GM21825 (cell line): ENCODE measurements around the gene GPS2.
A peak's percentile ranks its signal among the peaks of the same experiment; 100 is the strongest.

ENCODE experiments used
- ATAC-seq: cut with Tn5 transposase; IDR thresholded peaks from one replicate; pipeline ENCODE4 v1.9.1; 2021; ENCODE audit warnings: mild to moderate bottlenecking, moderate library complexity; ENCODE audit not compliant: unreplicated experiment

GPS2 gene, protein sequence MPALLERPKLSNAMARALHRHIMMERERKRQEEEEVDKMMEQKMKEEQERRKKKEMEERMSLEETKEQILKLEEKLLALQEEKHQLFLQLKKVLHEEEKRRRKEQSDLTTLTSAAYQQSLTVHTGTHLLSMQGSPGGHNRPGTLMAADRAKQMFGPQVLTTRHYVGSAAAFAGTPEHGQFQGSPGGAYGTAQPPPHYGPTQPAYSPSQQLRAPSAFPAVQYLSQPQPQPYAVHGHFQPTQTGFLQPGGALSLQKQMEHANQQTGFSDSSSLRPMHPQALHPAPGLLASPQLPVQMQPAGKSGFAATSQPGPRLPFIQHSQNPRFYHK

DNA sequence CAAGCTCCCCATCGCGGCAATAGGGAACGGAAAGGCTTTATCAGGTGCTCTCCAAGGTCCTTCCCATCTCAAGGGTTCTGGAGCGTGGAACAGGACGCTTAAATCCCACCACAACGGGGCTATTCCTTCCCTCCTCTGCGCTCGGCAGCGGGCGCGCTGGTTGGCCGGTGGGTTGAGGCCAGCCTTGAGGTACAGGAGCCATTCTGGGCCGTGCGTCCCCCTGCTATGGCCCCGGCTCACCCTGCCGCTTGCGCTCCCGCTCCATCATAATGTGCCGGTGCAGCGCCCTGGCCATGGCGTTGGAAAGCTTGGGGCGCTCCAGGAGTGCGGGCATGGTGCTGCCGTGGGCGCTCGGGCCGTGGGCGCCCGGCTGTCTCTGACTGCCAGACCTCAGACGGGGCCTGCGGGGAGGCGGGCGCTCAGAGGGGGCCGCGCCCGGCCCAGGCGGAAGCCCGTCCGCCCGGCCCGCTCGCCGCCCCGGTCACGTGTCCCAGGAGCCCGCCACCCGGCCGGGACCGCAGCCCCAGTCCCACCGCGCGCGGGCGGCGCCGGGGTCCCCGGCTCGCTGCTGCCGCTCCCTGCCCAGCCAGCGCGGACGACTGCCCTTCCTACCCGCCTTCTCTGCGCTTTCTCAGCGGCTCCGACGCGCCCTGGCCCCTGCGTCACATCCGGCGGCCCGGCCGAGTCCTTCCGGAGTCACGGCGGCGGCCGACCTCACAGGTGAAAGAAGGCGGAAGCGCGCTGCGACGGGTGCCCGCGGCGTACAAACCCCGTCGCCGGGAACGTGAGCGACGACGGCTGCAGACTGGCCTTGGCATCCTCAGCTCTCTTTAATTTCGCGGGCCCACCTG is at the start of gene GPS2:
Gene GPS2, minus strand, starts transcription at position 642 of the 851 bp plus-strand sequence. Its CDS starts 308 bp downstream, at position 334.
- peak; percentile 68 for ATAC-seq

DNA sequence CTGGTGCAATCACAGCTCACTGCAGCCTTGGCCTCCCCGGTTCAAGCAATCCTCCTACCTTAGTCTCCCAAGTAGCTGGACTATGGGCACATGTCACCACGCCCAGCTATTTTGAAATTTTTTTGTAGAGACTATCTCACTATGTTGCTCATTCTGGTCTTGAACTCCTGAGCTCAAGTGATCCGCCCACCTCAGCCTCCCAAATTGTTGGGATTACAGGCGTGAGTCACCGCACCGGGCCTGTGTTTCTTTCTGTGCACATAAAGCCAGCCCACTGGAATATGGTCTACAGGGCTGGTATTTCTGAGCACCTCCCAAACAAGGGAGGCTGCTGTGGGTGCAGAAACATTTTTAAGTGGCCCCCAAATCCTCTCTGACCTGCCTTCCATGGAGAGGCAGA is 48.2 kb upstream of the GPS2 start:
- no peak for ATAC-seq

DNA sequence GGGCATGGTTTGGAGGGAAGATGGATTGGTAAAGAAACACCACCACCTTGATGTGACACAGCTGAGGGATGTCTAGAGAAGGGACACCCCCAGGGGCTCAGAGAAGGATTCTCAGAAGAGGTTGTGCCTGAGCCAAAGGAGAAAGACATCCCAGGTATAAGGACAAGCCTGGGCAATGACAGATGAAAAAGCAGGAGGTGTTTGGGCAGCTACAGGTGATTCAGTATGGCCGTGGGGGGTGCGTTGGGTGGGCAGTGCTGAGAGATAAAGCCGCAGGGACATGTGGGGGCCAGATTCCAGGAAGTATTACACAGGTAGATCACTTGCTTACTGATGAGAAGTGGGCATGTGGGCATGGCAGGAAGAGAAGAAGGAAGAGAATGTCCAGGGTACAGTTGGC is 46.7 kb upstream of the GPS2 start:
- no peak for ATAC-seq

DNA sequence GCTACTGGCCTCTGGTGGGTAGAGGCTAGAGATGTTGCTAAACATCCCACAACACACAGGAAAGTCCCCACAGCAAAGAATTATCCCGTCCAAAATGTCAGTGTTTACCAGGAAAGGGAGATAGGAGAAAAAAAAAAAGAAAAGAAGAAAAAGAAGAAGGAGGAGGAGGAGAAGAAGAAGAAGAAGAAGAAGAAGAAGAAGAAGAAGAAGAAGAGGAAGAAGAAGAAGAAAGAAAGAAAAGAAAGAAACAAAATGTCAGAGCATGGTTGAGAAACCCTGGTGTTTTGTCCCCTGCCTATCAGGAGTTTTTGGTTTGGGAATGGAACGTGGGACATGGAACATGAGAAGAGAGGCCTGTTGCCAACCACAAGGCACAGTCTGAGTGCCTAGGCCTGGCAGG is 42.2 kb upstream of the GPS2 start:
- no peak for ATAC-seq

DNA sequence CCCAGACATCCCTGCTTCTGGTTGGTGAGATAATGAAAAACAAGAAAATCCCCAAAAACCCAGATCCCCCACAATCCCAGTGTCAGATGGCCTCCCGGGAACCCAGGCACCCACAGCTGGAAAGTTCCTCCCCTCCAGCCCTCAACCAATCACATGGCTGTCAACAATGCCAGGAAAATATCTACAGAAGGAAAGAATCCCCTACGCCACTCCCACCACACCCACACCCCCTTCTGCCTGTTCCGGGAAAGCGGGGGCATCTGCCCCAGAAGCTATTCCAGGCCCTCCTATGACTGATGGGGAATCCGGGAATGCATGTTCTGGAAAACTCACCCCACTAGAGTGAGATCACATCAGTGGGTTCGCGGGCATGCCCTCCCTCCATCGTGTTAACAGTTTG is 41.6 kb upstream of the GPS2 start:
- ATAC-seq = no peak

DNA sequence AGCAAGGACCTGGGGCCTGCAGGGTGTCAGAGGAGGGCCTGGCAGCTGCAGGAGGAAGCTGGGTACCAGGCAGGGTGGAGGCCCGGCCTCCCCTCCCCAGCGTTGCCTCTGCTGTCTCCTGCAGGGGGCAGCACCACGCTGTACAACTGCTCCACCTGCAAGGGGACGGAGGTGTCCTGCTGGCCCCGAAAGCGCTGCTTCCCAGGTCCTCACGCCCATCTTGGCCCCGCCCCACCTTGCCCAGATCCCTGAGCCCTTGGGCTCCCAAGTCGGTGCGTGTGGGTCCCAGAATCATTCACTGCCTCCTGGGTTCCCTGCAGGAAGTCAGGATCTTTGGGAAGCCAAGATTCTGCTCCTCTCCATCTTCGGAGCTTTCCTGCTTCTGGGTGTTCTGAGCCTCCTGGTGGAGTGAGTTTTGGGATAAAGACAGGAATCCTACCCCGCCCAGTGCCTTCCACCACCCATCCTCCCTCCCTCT is 41.0 kb upstream of the GPS2 start:
- no peak for ATAC-seq

DNA sequence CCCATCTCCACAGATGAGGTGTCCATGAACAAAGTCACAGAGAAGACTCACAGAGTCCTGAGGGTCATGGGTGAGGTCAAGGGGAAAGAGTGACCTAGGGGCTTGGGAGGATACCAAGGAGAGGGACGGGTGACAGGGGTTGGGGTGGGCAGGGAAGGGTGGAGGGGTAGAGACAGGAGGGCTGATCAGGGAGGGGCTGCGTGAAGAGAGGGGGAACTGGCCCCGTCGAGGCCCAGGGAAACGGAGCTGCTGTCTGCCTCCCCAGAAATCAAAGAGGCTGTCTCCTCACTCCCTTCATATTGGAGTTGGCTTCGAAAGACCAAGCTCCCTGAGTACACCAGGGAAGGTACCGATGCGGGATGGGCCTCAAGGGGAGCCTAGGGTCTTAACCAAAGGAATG is 40.4 kb upstream of the GPS2 start:
- no peak for ATAC-seq

DNA sequence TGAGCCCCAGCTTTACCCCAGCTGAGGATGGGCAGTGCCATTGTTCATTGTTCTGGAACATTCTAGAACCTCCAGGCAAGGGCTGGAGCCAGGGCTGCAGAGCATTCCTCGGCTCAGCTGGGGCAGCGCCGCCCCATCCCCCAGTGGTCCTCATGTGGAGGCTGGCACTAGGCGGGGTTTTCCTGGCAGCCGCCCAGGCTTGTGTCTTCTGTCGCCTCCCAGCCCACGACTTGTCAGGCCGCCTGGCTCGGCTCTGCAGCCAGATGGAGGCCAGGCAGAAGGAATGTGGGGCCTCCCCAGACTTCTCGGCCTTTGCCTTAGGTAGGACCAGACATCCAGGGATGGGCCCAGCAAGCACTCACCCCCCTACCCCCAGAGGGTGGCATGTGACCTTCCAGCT is 39.9 kb upstream of the GPS2 start, which contains the start of gene TMEM95:
Gene TMEM95, plus strand, starts transcription at position 104 of the 400 bp plus-strand sequence. Its CDS starts 49 bp downstream, at position 153.
- ATAC-seq = no peak

DNA sequence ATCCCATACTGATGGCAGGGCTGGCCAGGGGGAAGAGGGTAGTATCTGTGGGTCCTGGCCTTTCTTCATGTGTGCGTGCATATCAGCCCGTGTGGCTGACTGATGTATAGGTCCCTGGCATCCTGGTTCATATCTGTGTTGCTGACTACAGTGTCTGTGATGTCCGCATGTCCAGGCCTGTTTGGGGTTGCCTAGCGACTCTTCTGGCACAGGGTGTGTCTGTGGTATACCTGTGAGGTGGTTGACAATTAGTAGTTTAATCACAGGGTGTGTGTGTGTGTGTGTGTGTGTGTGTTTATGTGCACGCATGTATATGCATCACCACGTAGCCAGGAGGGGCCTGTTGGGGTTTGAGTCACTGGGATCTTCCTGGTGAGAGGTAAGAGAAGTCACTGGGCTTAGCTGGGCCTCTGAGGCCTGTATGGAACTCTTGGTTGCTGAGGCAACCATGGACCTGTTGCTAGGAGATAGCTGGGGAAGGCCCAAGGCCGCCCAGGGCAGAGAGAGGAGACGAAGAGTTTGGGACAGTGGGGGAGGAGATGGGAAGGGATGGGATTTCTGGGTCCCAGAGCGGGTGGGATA is 39.2 kb upstream of the GPS2 start:
- no peak for ATAC-seq

DNA sequence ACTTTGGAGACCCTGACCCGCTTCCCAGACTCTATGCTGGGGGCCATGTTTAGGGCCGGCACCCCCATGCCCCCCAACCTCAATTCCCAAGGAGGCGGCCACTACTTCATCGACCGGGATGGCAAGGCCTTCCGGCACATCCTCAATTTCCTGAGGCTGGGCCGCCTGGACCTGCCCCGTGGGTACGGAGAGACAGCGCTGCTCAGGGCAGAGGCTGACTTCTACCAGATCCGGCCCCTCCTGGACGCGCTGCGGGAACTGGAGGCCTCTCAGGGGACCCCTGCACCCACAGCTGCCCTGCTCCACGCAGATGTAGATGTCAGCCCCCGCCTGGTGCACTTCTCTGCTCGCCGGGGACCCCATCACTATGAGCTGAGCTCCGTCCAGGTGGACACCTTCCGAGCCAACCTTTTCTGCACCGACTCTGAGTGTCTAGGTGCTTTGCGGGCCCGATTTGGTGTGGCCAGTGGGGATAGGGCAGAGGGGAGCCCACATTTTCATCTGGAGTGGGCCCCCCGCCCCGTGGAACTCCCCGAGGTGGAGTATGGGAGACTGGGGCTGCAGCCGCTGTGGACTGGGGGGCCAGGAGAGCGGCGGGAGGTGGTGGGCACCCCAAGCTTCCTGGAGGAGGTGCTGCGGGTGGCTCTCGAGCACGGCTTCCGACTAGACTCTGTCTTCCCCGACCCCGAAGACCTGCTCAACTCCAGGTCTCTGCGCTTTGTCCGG is 37.9 kb upstream of the GPS2 start:
- ATAC-seq = no peak

DNA sequence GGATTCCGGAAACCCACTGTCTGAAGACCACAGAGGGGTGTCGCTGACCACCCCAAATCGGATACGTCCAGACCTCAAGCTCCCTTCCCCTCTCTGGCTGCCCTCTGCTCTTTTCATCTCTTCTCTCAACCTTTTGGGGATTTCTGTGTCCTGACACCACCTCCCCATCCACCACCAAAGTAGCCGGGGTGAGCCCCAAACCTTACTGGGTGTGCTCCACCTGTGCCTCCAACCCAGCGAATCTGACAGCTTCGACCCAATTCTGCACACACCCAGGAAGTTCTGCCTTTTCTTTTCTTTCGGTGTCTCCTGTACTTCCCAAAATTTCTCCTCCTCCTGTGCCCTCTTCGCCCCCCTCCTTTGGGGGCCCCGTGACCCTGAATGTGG is 37.3 kb upstream of the GPS2 start:
- no peak for ATAC-seq

DNA sequence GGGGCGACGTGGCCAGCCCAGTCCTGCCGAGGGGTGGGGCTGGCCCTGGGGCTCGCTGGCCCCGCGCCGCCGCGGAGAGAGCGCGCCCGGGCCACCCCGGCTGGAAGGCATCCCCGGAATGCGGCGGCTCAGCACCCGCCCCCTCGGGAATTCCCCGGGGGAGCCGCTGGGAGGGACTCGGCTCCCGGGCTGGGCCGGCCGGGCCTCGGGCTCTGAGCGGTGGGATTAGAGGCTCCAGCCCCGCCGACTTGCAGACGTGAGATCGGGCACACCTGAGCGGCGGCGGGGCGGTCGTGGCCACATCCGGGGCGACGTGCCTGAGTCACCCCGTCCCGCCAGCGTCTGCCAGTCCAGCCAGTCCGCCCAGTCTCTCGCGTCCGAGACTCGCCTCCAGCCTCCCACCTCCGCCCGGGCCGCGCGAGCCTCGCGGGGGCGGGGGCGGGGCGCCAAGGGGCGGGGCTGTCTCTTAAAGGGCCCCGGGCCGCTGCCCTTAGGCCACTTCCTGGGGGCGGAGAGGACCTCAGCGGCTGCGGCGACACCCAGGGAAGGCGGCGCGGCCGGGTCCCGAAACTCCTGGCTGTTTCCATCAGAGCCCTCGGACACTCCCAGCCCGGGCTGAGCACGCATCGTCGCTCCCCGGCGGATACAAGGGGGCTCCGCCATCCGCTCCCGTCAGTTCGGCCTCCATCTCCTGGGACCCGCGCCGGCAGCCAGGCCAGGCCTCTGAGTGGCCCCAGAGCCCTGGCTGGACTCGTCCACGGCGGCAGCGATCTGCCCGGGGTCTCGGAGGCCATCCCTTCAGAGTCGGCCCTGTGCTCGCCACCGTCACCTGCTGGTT is 36.7 kb upstream of the GPS2 start, which contains the start of gene KCTD11:
Gene KCTD11, plus strand, starts transcription at position 498 of the 838 bp plus-strand sequence.
- peak; percentile 46 for ATAC-seq

DNA sequence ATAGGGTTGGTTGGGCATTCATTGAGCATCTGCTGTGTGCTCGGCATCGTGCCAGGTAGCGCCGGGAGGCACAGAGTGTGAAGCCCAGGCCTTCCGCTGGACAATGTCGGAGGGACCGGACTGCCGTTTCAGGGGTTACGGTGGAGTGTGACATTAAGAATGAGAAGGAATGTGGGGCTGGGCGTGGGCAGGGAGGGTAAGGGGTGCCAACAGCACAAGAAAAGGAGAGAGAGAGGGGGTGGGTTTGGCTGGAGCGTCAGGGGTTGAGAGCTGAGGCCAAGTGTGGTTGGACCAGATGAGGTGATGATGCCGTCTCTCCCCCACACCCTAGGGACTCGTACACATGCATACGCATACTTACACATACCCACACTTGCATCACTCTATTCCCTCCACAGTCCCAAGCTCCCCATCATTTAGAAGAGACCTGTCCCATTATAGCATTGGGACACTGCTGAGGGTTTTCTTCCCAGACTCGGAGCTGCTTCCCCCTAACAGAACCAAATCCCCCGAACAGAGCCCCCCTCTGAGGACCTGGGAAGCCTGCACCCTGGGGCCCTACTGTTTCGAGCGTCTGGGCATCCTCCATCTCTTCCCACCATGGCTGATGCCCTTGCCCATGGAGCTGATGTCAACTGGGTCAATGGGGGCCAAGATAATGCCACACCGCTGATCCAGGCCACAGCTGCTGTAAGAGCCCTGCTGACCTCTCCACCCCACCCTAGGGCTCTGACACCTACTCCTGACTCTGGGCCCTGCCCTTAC is 33.5 kb upstream of the GPS2 start:
- ATAC-seq = no peak

DNA sequence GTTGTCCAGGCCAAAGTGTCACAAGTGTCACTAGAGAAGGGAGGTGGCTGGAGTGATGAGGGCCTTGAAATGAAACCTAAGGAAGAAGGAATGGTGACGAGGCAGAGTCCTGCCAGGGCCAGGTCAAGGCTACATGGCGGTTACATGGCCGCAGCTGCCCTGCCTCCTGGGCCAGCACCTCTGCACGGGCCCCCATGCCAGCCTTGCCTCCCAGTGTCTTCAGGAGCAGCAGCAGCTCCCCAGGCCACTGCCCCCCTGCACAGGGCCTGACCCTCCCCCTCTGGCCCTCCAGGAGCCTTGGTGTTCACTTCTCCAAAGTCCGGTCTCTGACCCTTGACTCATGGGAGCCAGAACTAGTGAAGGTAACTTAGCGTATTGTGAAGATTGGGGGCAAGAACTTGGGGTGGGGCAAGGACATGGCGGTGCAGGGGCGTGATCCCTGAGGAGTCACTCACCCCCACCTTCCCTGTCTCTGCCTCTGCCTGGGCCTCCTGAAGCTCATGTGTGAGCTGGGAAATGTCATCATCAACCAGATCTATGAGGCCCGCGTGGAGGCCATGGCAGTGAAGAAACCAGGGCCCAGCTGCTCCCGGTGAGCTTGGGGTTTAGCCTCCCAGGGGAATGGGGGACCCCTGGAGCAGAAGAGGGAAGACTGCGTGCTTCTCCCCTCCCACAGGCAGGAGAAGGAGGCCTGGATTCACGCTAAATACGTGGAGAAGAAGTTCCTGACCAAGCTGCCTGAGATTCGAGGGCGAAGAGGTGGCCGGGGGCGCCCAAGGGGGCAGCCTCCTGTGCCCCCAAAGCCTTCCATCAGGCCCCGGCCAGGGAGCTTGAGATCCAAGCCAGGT is 32.7 kb upstream of the GPS2 start:
- ATAC-seq = no peak

DNA sequence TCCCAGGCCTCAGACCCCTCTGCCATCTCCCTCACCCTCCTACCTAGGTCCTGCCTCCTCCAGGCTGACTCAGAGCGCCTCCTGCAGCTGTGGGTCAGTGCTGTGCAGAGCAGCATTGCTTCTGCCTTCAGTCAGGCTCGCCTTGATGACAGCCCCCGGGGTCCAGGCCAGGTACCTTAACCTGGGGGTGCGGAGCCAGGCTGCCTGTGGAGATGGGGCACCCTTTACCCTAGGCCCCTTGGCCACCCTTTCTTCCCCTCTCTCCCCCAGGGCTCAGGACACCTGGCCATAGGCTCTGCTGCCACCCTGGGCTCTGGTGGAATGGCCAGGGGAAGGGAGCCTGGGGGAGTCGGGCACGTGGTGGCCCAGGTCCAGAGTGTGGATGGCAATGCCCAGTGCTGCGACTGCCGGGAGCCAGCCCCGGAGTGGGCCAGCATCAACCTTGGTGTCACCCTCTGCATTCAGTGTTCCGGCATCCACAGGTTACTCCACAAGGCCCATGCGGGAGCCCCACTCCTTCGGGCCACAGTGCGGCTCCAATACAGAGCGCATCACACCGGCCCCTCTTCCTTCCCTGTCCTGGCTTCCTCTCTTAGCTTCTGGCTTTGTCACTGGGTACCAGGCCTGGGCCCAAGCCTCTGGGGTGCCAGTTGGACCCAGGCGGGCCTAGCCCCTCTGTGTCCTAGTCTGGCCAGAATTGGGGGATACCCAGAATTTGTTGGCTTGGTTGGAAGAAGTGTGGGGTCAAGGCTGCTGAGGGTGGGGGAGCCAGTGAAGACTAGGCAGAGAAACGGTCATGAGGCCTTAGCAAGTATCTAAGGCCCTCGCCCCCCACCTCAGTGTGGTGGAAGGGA is 31.8 kb upstream of the GPS2 start:
- no peak for ATAC-seq

DNA sequence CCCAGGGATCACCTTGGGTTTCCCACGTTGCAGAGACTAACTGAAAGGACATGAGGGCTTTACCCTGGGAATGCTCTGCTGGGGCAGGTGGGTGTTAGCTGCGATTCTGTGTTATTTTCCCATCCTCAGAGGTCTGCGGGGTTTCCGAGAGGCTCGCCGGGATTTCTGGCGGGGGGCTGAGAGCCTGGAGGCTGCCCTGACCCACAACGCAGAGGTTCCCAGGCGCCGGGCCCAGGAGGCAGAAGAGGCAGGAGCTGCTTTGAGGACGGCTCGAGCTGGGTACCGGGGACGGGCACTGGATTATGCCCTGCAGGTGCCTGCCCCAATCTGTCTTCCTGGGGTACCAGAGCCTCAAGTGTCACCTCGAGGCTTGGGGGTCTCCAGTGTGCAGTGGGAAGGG is 28.1 kb upstream of the GPS2 start:
- ATAC-seq = no peak

DNA sequence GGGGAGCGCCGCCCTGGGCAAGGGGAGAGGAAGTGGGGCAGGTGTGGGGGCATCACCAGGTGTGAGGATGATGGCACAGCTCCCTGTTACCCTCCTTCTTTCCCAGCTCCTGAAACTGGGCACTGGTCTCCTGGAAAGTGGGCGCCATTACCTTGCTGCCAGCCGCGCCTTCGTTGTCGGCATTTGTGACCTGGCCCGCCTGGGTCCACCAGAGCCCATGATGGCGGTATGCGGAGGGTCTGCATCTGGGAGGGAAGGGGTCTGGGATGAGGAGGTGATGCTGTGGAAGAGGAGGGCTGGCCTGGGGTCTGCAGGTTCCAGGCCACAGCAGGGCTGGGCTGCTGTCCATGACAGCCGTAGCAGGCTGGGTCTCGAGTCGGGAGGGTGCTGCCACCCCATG is 26.7 kb upstream of the GPS2 start:
- no peak for ATAC-seq
